Measurements from ENCODE around the gene NSMF. TPM values are rescaled to one million over a fixed set of nuclear protein-coding genes. Genes with fewer than 3 reads are reported as not detected.

NSMF gene
- polyA plus RNA-seq, 1 experiment = 35.7 TPM

- H3K4me3 ChIP-seq (ENCODE audit: low read depth, low read length) = no peak overlapping the region
- no peak for TF ChIP-seq CTCF (IDR thresholded peaks at IDR 0.05; ENCODE audit: insufficient read depth, low read depth, low read length)
- DNase-seq (ENCODE audit: low read depth) = no peak
- CTCF ChIA-PET = interaction anchor here (0.7 kb wide), 1 partner anchor 56 kb away, joined by 3 read pairs; no protein-coding TSS in a partner anchor
- H3K36me3 ChIP-seq (ENCODE audit: control insufficient read depth, insufficient read depth, low read length) = no peaks in the 10 kb centered on the region
- POLR2A ChIA-PET = no interaction called here
- no peaks in the 10 kb centered on the region for H3K27me3 ChIP-seq (ENCODE audit: control insufficient read depth, insufficient read depth, low read length)
Measured at GRCh38 chr9:137499858-137500661, 40.9 kb upstream of the NSMF start.

- no peaks in the 10 kb centered on the region for H3K36me3 ChIP-seq (ENCODE audit: control insufficient read depth, insufficient read depth, low read length)
- DNase-seq (ENCODE audit: low read depth) = no peak
- H3K4me3 ChIP-seq (ENCODE audit: low read depth, low read length) = no peak overlapping the region
- POLR2A ChIA-PET = no interaction called here
- no peak for TF ChIP-seq CTCF (IDR thresholded peaks at IDR 0.05; ENCODE audit: insufficient read depth, low read depth, low read length)
- CTCF ChIA-PET = no interaction called here
- H3K27me3 ChIP-seq (ENCODE audit: control insufficient read depth, insufficient read depth, low read length) = no peaks in the 10 kb centered on the region
Measured at GRCh38 chr9:137499416-137499815, 40.3 kb upstream of the NSMF start.

GRCh38 chr9:137498720-137499150, 39.6 kb upstream of the NSMF start:
- CTCF ChIA-PET = interaction anchor here (0.7 kb wide), 1 partner anchor 57 kb away, joined by 3 read pairs; no protein-coding TSS in a partner anchor
- POLR2A ChIA-PET = no interaction called here
- no peak for DNase-seq (ENCODE audit: low read depth)

DNA sequence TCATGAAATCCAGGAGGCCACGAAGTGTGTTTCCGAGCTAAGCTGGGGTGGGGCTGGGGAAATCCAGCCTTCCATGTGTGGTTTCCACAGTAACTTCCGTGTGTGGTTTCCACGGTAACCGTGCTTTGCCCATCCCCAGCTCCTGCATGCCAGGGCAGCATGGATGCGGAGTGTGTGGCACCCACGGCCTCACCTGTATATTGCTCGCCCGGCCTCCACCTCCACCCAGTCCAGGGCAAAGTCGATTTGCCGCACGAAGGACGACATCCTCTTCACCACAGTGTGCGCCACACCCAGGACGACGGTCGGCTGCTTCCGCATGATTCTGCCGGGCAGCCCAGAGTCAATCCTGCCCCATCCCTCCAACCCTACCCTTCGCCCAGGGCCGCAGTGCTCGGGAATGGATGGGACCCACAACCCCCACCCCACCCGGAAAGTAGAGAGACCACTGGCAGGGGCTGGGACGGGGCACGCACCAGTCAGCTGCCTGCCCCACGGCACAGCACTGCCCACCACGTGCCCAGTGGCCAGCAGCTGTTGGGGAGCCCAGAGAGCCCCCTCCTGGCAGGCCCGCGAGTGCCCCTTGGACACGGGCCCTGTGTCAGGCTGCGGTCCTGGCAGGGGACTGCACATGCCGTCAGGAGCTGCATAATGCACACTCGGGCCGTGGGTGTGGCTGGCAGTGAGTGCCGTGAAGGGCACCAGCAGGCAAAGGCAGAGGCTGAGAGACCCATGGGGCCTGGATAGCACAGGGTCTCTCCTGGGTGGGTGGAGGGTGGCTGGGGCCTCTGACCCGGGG, 39.0 kb upstream of the NSMF start:
- no peak for DNase-seq (ENCODE audit: low read depth)
- CTCF ChIA-PET = interaction anchor here (0.7 to 1.5 kb wide), 2 partner anchors 9 to 56 kb away, joined by 3 read pairs; no protein-coding TSS in a partner anchor
- Histone ChIP-seq H3K36me3 (ENCODE audit: control insufficient read depth, insufficient read depth, low read length) (no peaks in the 10 kb centered on the region), H3K27me3 (ENCODE audit: control insufficient read depth, insufficient read depth, low read length) (no peaks in the 10 kb centered on the region), H3K4me3 (ENCODE audit: low read depth, low read length) (no peak overlapping the region)
- no peak for TF ChIP-seq CTCF (IDR thresholded peaks at IDR 0.05; ENCODE audit: insufficient read depth, low read depth, low read length)
- POLR2A ChIA-PET = no interaction called here

More at GRCh38 chr9:137498720-137499150, 39.6 kb upstream of the NSMF start:
- no peak for TF ChIP-seq CTCF (IDR thresholded peaks at IDR 0.05; ENCODE audit: insufficient read depth, low read depth, low read length)
- Histone ChIP-seq H3K36me3 (ENCODE audit: control insufficient read depth, insufficient read depth, low read length) (no peaks in the 10 kb centered on the region), H3K4me3 (ENCODE audit: low read depth, low read length) (no peak overlapping the region), H3K27me3 (ENCODE audit: control insufficient read depth, insufficient read depth, low read length) (no peaks in the 10 kb centered on the region)
